Activated CD4-positive, alpha-beta T cell treated with anti-CD3 and anti-CD28 coated beads for 36 hours (primary cell): ENCODE results near the gene AFAP1. TPM values are rescaled to one million over a fixed set of nuclear protein-coding genes. Genes with fewer than 3 reads are reported as not detected.

Experiments used
- ATAC-seq: fragments of 200-7000 bp; cut with Tn5 transposase; one replicate; pipeline ENCODE4 v1.10.0; 2021; ENCODE audit warnings: mild to moderate bottlenecking, moderate library complexity
- CTCF ChIA-PET: fragments of 350-600 bp; sonication (Branson Sonifier 250); formaldehyde crosslinking; loops from one replicate; lab custom pipeline; 2021; ENCODE audit warnings: antibody characterized with exemption; lab: Charles Lee
- POLR2A ChIA-PET: fragments of 350-600 bp; sonication (Branson Sonifier 250); formaldehyde crosslinking; loops from one replicate; lab custom pipeline; 2021; ENCODE audit warnings: antibody characterized with exemption, inconsistent platforms; lab: Charles Lee
- DNase-seq: peaks from one replicate; pipeline ENCODE4 v3.0.0-alpha.2; 2020
- H3K27ac Mint-ChIP-seq: one replicate; pipeline ENCODE4 v1.8.0; 2021; ENCODE audit warnings: mixed read lengths
- H3K27me3 Mint-ChIP-seq: one replicate; pipeline ENCODE4 v1.8.0; 2021; ENCODE audit warnings: mixed read lengths
- H3K36me3 Mint-ChIP-seq: one replicate; pipeline ENCODE4 v1.8.0; 2021; ENCODE audit warnings: low read depth, mixed read lengths
- H3K4me1 Mint-ChIP-seq: one replicate; pipeline ENCODE4 v1.8.0; 2021; ENCODE audit warnings: mixed read lengths
- H3K4me3 Mint-ChIP-seq: one replicate; pipeline ENCODE4 v1.8.0; 2021; ENCODE audit warnings: mild to moderate bottlenecking, moderate library complexity, mixed read lengths
- H3K9me3 Mint-ChIP-seq: one replicate; pipeline ENCODE4 v1.8.0; 2021; ENCODE audit warnings: low read depth, mixed read lengths
- intact Hi-C, 2 experiments: fragments of 100-400 bp; cut with DNase I in 1 of 2; cut with micrococcal nuclease in 1 of 2; formaldehyde crosslinking; loops; one replicate each; pipeline versions ENCODE4 v1.14.2 to v1.15.1; 2022 to 2024; cut with DNase I, micrococcal nuclease
- total RNA-seq, 2 experiments: library from RNA; stranded (reverse); gene quantifications; one replicate each; pipeline ENCODE4 v1.2.3, GENCODE V29; 2021

AFAP1 gene
- total RNA-seq, 2 experiments from 2014 or later = 27.1 to 27.2 TPM

- Mint-ChIP-seq H3K36me3 (peaks cover 20% of the 10 kb centered on the region), H3K27me3 (no peaks in the 10 kb centered on the region), H3K9me3 (no peaks in the 10 kb centered on the region), H3K4me3 (no peak overlapping the region), H3K27ac (no peak overlapping the region), H3K4me1 (peaks cover 82% of the 10 kb centered on the region)
- DNase-seq (peak; percentile 60), ATAC-seq (no peak)
- POLR2A ChIA-PET = no interaction called here
- intact Hi-C loops = loop anchor here in 1 of 2 experiments (10.0 kb wide), 1 partner anchor 572 kb away; no protein-coding TSS in a partner anchor
- CTCF ChIA-PET = no interaction called here
Observed at GRCh38 chr4:7852568-7853185, 87.0 kb downstream of the AFAP1 start.

- ChIA-PET POLR2A (interaction anchor here (0.6 kb wide), 1 partner anchor 12 kb away, joined by 3 read pairs; no protein-coding TSS in a partner anchor), CTCF (interaction anchor here (0.8 to 1.5 kb wide), 4 partner anchors 24 to 205 kb away, joined by 3 to 5 read pairs (median 4); no protein-coding TSS in a partner anchor)
- ATAC-seq (no peak), DNase-seq (no peak)
- no peaks in the 10 kb centered on the region for H3K9me3 Mint-ChIP-seq
- H3K27ac Mint-ChIP-seq = peak overlapping the region; percentile 7
- no peak overlapping the region for H3K4me3 Mint-ChIP-seq
- H3K27me3 Mint-ChIP-seq = no peaks in the 10 kb centered on the region
- intact Hi-C loops = loop anchor here in 1 of 2 experiments (10.0 kb wide), 1 partner anchor 574 kb away; no protein-coding TSS in a partner anchor
- peaks cover 67% of the 10 kb centered on the region for H3K4me1 Mint-ChIP-seq
- H3K36me3 Mint-ChIP-seq = peaks cover 20% of the 10 kb centered on the region
Observed at GRCh38 chr4:7850489-7850888, 89.2 kb downstream of the AFAP1 start.

GRCh38 chr4:7847206-7847605 lies 92.5 kb downstream of the AFAP1 start:
- ChIA-PET CTCF (no interaction called here), POLR2A (no interaction called here)
- no peak for DNase-seq
- intact Hi-C loops = no loop called here
- H3K4me1 Mint-ChIP-seq = peaks cover 53% of the 10 kb centered on the region
- ATAC-seq = no peak
- no peak overlapping the region for H3K27ac Mint-ChIP-seq
- H3K27me3 Mint-ChIP-seq = no peaks in the 10 kb centered on the region
- no peaks in the 10 kb centered on the region for H3K9me3 Mint-ChIP-seq
- H3K36me3 Mint-ChIP-seq = peaks cover 12% of the 10 kb centered on the region
- no peak overlapping the region for H3K4me3 Mint-ChIP-seq

- POLR2A ChIA-PET = interaction anchor here (0.6 kb wide), 1 partner anchor 358 kb away, joined by 3 read pairs; no protein-coding TSS in a partner anchor
- intact Hi-C loops = no loop called here
- H3K27me3 Mint-ChIP-seq = no peaks in the 10 kb centered on the region
- H3K9me3 Mint-ChIP-seq = no peaks in the 10 kb centered on the region
- no peak overlapping the region for H3K27ac Mint-ChIP-seq
- peaks cover 39% of the 10 kb centered on the region for H3K4me1 Mint-ChIP-seq
- no peak overlapping the region for H3K4me3 Mint-ChIP-seq
- peaks cover 15% of the 10 kb centered on the region for H3K36me3 Mint-ChIP-seq
- ATAC-seq = no peak
- CTCF ChIA-PET = interaction anchor here (0.6 to 1.9 kb wide), 7 partner anchors 9 to 348 kb away, joined by 3 to 8 read pairs (median 3); no protein-coding TSS in a partner anchor
- DNase-seq = peak; percentile 51
Observed at GRCh38 chr4:7845493-7846128, 94.0 kb downstream of the AFAP1 start.

GRCh38 chr4:7844594-7844991 lies 95.1 kb downstream of the AFAP1 start:
- intact Hi-C loops = no loop called here
- Mint-ChIP-seq H3K4me1 (peaks cover 28% of the 10 kb centered on the region), H3K27me3 (no peaks in the 10 kb centered on the region), H3K9me3 (no peaks in the 10 kb centered on the region), H3K36me3 (peaks cover 10% of the 10 kb centered on the region), H3K4me3 (no peak overlapping the region), H3K27ac (peak overlapping the region; percentile 52)
- peak; percentile 48 for ATAC-seq
- CTCF ChIA-PET = interaction anchor here (0.6 to 1.9 kb wide), 18 partner anchors 9 to 324 kb away, joined by 3 to 11 read pairs (median 4); no protein-coding TSS in a partner anchor
- no peak for DNase-seq
- POLR2A ChIA-PET = no interaction called here

- POLR2A ChIA-PET = no interaction called here
- peak; percentile 87 for ATAC-seq
- H3K27ac Mint-ChIP-seq = peak overlapping the region; percentile 52
Observed at GRCh38 chr4:7843831-7844593, 95.6 kb downstream of the AFAP1 start.

GRCh38 chr4:7842384-7843279 lies 97.0 kb downstream of the AFAP1 start:
- no peak overlapping the region for H3K27ac Mint-ChIP-seq
- H3K27me3 Mint-ChIP-seq = no peaks in the 10 kb centered on the region
- intact Hi-C loops = no loop called here
- DNase-seq (no peak), ATAC-seq (no peak)
- POLR2A ChIA-PET = interaction anchor here (0.7 kb wide), 1 partner anchor 27 kb away, joined by 3 read pairs; no protein-coding TSS in a partner anchor
- no peak overlapping the region for H3K4me3 Mint-ChIP-seq
- CTCF ChIA-PET = interaction anchor here (0.6 to 1.3 kb wide), 2 partner anchors 25 to 29 kb away, joined by 3 to 4 read pairs; no protein-coding TSS in a partner anchor
- peaks cover 12% of the 10 kb centered on the region for H3K36me3 Mint-ChIP-seq
- H3K4me1 Mint-ChIP-seq = peaks cover 24% of the 10 kb centered on the region
- H3K9me3 Mint-ChIP-seq = no peaks in the 10 kb centered on the region

More at GRCh38 chr4:7843831-7844593, 95.6 kb downstream of the AFAP1 start:
- no peak overlapping the region for H3K4me3 Mint-ChIP-seq
- intact Hi-C loops = no loop called here
- CTCF ChIA-PET = interaction anchor here (0.6 to 1.9 kb wide), 19 partner anchors 8 to 324 kb away, joined by 3 to 11 read pairs (median 4); no protein-coding TSS in a partner anchor
- H3K36me3 Mint-ChIP-seq = peaks cover 10% of the 10 kb centered on the region
- no peaks in the 10 kb centered on the region for H3K9me3 Mint-ChIP-seq
- peaks cover 27% of the 10 kb centered on the region for H3K4me1 Mint-ChIP-seq
- DNase-seq = peak; percentile 83
- no peaks in the 10 kb centered on the region for H3K27me3 Mint-ChIP-seq

- ATAC-seq (no peak), DNase-seq (no peak)
- peaks cover 21% of the 10 kb centered on the region for H3K4me1 Mint-ChIP-seq
- H3K4me3 Mint-ChIP-seq = no peak overlapping the region
- ChIA-PET CTCF (interaction anchor here (0.7 to 1.3 kb wide), 3 partner anchors 13 to 24 kb away, joined by 3 read pairs; no protein-coding TSS in a partner anchor), POLR2A (no interaction called here)
- intact Hi-C loops = no loop called here
- peaks cover 15% of the 10 kb centered on the region for H3K36me3 Mint-ChIP-seq
- no peak overlapping the region for H3K27ac Mint-ChIP-seq
- H3K27me3 Mint-ChIP-seq = no peaks in the 10 kb centered on the region
- no peaks in the 10 kb centered on the region for H3K9me3 Mint-ChIP-seq
Observed at GRCh38 chr4:7841894-7842293, 97.8 kb downstream of the AFAP1 start.

- intact Hi-C loops = no loop called here
- DNase-seq (no peak), ATAC-seq (no peak)
- Mint-ChIP-seq H3K36me3 (peaks cover 17% of the 10 kb centered on the region), H3K27ac (no peak overlapping the region), H3K27me3 (no peaks in the 10 kb centered on the region), H3K4me1 (peaks cover 21% of the 10 kb centered on the region), H3K9me3 (no peaks in the 10 kb centered on the region), H3K4me3 (no peak overlapping the region)
- CTCF ChIA-PET = interaction anchor here (0.9 kb wide), 2 partner anchors 13 to 36 kb away, joined by 3 read pairs; no protein-coding TSS in a partner anchor
- POLR2A ChIA-PET = no interaction called here
Observed at GRCh38 chr4:7841071-7841470, 98.6 kb downstream of the AFAP1 start.

- intact Hi-C loops = no loop called here
- ChIA-PET POLR2A (no interaction called here), CTCF (interaction anchor here (0.9 kb wide), 1 partner anchor 98 kb away, joined by 3 read pairs; no protein-coding TSS in a partner anchor)
- Mint-ChIP-seq H3K4me1 (peaks cover 14% of the 10 kb centered on the region), H3K4me3 (no peak overlapping the region), H3K36me3 (peaks cover 17% of the 10 kb centered on the region), H3K27me3 (no peaks in the 10 kb centered on the region), H3K9me3 (no peaks in the 10 kb centered on the region), H3K27ac (no peak overlapping the region)
- DNase-seq = no peak
- no peak for ATAC-seq
Observed at GRCh38 chr4:7839856-7840255, 99.8 kb downstream of the AFAP1 start.
